HUES64 (cell line): ENCODE results near the gene FANCC.

Experiments used
- H3K27ac ChIP-seq: 2 replicates; pipeline ENCODE4 v1.7.0; 2013; ENCODE audit warnings: low read depth, low read length, inconsistent platforms
- H3K27me3 ChIP-seq: 2 replicates; pipeline ENCODE4 v1.6.1; 2013; ENCODE audit warnings: mild to moderate bottlenecking, low read length; ENCODE audit not compliant: insufficient read depth
- H3K36me3 ChIP-seq: 2 replicates; pipeline ENCODE4 v1.6.1; 2013; ENCODE audit warnings: mild to moderate bottlenecking, low read length; ENCODE audit not compliant: insufficient read depth
- H3K4me1 ChIP-seq: 2 replicates; pipeline ENCODE4 v1.6.1; 2013; ENCODE audit warnings: mild to moderate bottlenecking, low read length, moderate library complexity; ENCODE audit not compliant: insufficient read depth
- H3K4me3 ChIP-seq: 2 replicates; pipeline ENCODE4 v1.5.1; 2013; ENCODE audit warnings: mild to moderate bottlenecking, low read length, moderate library complexity
- H3K9ac ChIP-seq: 2 replicates; pipeline ENCODE4 v1.6.1; 2013; ENCODE audit warnings: mild to moderate bottlenecking, low read depth, low read length
- H3K9me3 ChIP-seq: 2 replicates; pipeline ENCODE4 v1.6.1; 2013; ENCODE audit warnings: low read depth, low read length; ENCODE audit not compliant: insufficient read depth
- WGBS: fragments of 150-250, 120-280 bp; methylation state at CpG from one replicate; pipeline ENCODE4 v1.1.7; 2013; ENCODE audit warnings: missing lambda C conversion rate; 5-methylcytosine and 5-hydroxymethylcytosine counted together

FANCC gene

GRCh38 chr9:95082401-95083084, 235.0 kb downstream of the FANCC start:
- Histone ChIP-seq H3K27me3 (no peaks in the 10 kb centered on the region), H3K9ac (no peak overlapping the region), H3K27ac (no peak overlapping the region), H3K9me3 (no peaks in the 10 kb centered on the region), H3K36me3 (peaks cover 11% of the 10 kb centered on the region; the same call in 1 of the 2 replicates), H3K4me3 (no peak overlapping the region), H3K4me1 (peaks cover 21% of the 10 kb centered on the region; the same call in 1 of the 2 replicates)
- 97% methylated on average over 18 of the region's 18 CpGs for WGBS

- peaks cover 21% of the 10 kb centered on the region; the same call in 1 of the 2 replicates for H3K4me1 ChIP-seq
- no peak overlapping the region for H3K4me3 ChIP-seq
- no peak overlapping the region for H3K9ac ChIP-seq
- H3K27me3 ChIP-seq = no peaks in the 10 kb centered on the region
- no peaks in the 10 kb centered on the region for H3K9me3 ChIP-seq
- H3K36me3 ChIP-seq = peaks cover 11% of the 10 kb centered on the region; the same call in 1 of the 2 replicates
- 96% methylated on average over 19 of the region's 19 CpGs for WGBS
- no peak overlapping the region for H3K27ac ChIP-seq
These were observed 235.5 kb downstream of the FANCC start for GRCh38 chr9:95081998-95082397.

- no peak overlapping the region for H3K4me3 ChIP-seq
- no peaks in the 10 kb centered on the region for H3K27me3 ChIP-seq
- WGBS = 93% methylated on average over 20 of the region's 20 CpGs
- no peak overlapping the region; the same call in 1 of the 2 replicates for H3K9ac ChIP-seq
- H3K36me3 ChIP-seq = peaks cover 11% of the 10 kb centered on the region; the same call in 1 of the 2 replicates
- peaks cover 18% of the 10 kb centered on the region; the same call in 1 of the 2 replicates for H3K4me1 ChIP-seq
- no peaks in the 10 kb centered on the region for H3K9me3 ChIP-seq
- H3K27ac ChIP-seq = no peak overlapping the region
These were observed 236.4 kb downstream of the FANCC start for GRCh38 chr9:95080961-95081647.

GRCh38 chr9:95079461-95079860, 238.0 kb downstream of the FANCC start:
- no peak overlapping the region for H3K9ac ChIP-seq
- H3K27me3 ChIP-seq = no peaks in the 10 kb centered on the region
- H3K36me3 ChIP-seq = peaks cover 11% of the 10 kb centered on the region; the same call in 1 of the 2 replicates
- no peaks in the 10 kb centered on the region for H3K9me3 ChIP-seq
- H3K4me1 ChIP-seq = peaks cover 18% of the 10 kb centered on the region; the same call in 1 of the 2 replicates
- 92% methylated on average over 10 of the region's 10 CpGs for WGBS
- H3K4me3 ChIP-seq = no peak overlapping the region
- no peak overlapping the region for H3K27ac ChIP-seq

GRCh38 chr9:95078939-95079338, 238.6 kb downstream of the FANCC start:
- Histone ChIP-seq H3K9me3 (no peaks in the 10 kb centered on the region), H3K27ac (no peak overlapping the region), H3K27me3 (no peaks in the 10 kb centered on the region), H3K4me1 (peaks cover 18% of the 10 kb centered on the region; the same call in 1 of the 2 replicates), H3K36me3 (peaks cover 11% of the 10 kb centered on the region; the same call in 1 of the 2 replicates), H3K4me3 (no peak overlapping the region), H3K9ac (no peak overlapping the region)
- 35% methylated on average over 6 of the region's 6 CpGs for WGBS

- Histone ChIP-seq H3K4me1 (peaks cover 18% of the 10 kb centered on the region; the same call in 1 of the 2 replicates), H3K27me3 (no peaks in the 10 kb centered on the region), H3K9me3 (no peaks in the 10 kb centered on the region), H3K27ac (no peak overlapping the region), H3K36me3 (peaks cover 11% of the 10 kb centered on the region; the same call in 1 of the 2 replicates), H3K4me3 (no peak overlapping the region), H3K9ac (no peak overlapping the region)
- WGBS = 90% methylated on average over 12 of the region's 12 CpGs
These were observed 239.0 kb downstream of the FANCC start for GRCh38 chr9:95078511-95078910.

GRCh38 chr9:95077766-95078370, 239.6 kb downstream of the FANCC start:
- H3K9ac ChIP-seq = no peak overlapping the region
- 81% methylated on average over 13 of the region's 17 CpGs for WGBS
- H3K27me3 ChIP-seq = no peaks in the 10 kb centered on the region
- no peak overlapping the region for H3K4me3 ChIP-seq
- no peaks in the 10 kb centered on the region for H3K9me3 ChIP-seq
- peaks cover 11% of the 10 kb centered on the region; the same call in 1 of the 2 replicates for H3K36me3 ChIP-seq
- H3K27ac ChIP-seq = no peak overlapping the region
- peaks cover 18% of the 10 kb centered on the region; the same call in 1 of the 2 replicates for H3K4me1 ChIP-seq

GRCh38 chr9:95077053-95077765, 240.3 kb downstream of the FANCC start:
- Histone ChIP-seq H3K27me3 (no peaks in the 10 kb centered on the region), H3K36me3 (peaks cover 8% of the 10 kb centered on the region; the same call in 1 of the 2 replicates), H3K9ac (peak overlapping the region; percentile 19; the same call in 1 of the 2 replicates), H3K4me3 (no peak overlapping the region), H3K9me3 (no peaks in the 10 kb centered on the region), H3K4me1 (peaks cover 18% of the 10 kb centered on the region; the same call in 1 of the 2 replicates), H3K27ac (no peak overlapping the region)
- 84% methylated on average over 18 of the region's 18 CpGs for WGBS

- whole genome bisulfite sequencing = 97% methylated on average over 1 of the region's 1 CpG
- Histone ChIP-seq H3K4me3 (no peak overlapping the region), H3K36me3 (peaks cover 6% of the 10 kb centered on the region; the same call in 1 of the 2 replicates)
These were observed 240.8 kb downstream of the FANCC start for GRCh38 chr9:95076696-95077052.

GRCh38 chr9:95075700-95076099, 241.8 kb downstream of the FANCC start:
- Histone ChIP-seq H3K36me3 (no peaks in the 10 kb centered on the region), H3K4me1 (peaks cover 18% of the 10 kb centered on the region; the same call in 1 of the 2 replicates), H3K27me3 (no peaks in the 10 kb centered on the region), H3K4me3 (no peak overlapping the region), H3K27ac (no peak overlapping the region), H3K9ac (no peak overlapping the region), H3K9me3 (no peaks in the 10 kb centered on the region)
- 90% methylated on average over 7 of the region's 7 CpGs for WGBS

More at GRCh38 chr9:95076696-95077052, 240.8 kb downstream of the FANCC start:
- Histone ChIP-seq H3K27ac (no peak overlapping the region), H3K27me3 (no peaks in the 10 kb centered on the region), H3K9ac (no peak overlapping the region), H3K4me1 (peaks cover 18% of the 10 kb centered on the region; the same call in 1 of the 2 replicates), H3K9me3 (no peaks in the 10 kb centered on the region)
